BE2C (cell line): ENCODE data around the gene PDE8B.

ENCODE experiments used
- DNase-seq: peaks from one replicate; pipeline ENCODE4 v3.0.0-alpha.2; 2020
- H3K27me3 ChIP-seq: fragments of 250-450 bp; sonication (Bioruptor Pico); 2 replicates; pipeline ENCODE4 v1.5.1; 2020; ENCODE audit warnings: mild to moderate bottlenecking
- H3K36me3 ChIP-seq: fragments of 250-450 bp; sonication (Bioruptor Pico); 2 replicates; pipeline ENCODE4 v1.5.1; 2020; ENCODE audit warnings: mild to moderate bottlenecking
- H3K4me1 ChIP-seq: fragments of 250-450 bp; sonication (Bioruptor Pico); 2 replicates; pipeline ENCODE4 v1.5.1; 2020
- H3K4me3 ChIP-seq: 2 replicates; pipeline ENCODE4 v1.5.1; 2011; ENCODE audit warnings: low read depth, low read length
- H3K9me3 ChIP-seq: fragments of 250-450 bp; sonication (Bioruptor Pico); 2 replicates; pipeline ENCODE4 v1.5.1; 2020
- CTCF ChIP-seq: IDR thresholded peaks from 2 replicates; pipeline ENCODE4 v1.5.1; 2012; ENCODE audit warnings: mild to moderate bottlenecking, low read depth, low read length

PDE8B gene

GRCh38 chr5:77424921-77425320, 214.4 kb downstream of the PDE8B start:
- Histone ChIP-seq H3K4me3 (no peak overlapping the region), H3K9me3 (no peaks in the 10 kb centered on the region), H3K36me3 (no peaks in the 10 kb centered on the region), H3K27me3 (no peaks in the 10 kb centered on the region), H3K4me1 (no peaks in the 10 kb centered on the region)
- TF ChIP-seq CTCF: no peak
- no peak for DNase-seq

GRCh38 chr5:77425420-77425819, 214.9 kb downstream of the PDE8B start:
- no peak for TF ChIP-seq CTCF
- Histone ChIP-seq H3K4me3 (no peak overlapping the region), H3K4me1 (no peaks in the 10 kb centered on the region), H3K36me3 (no peaks in the 10 kb centered on the region), H3K9me3 (no peaks in the 10 kb centered on the region), H3K27me3 (no peaks in the 10 kb centered on the region)
- DNase-seq: no peak

- Histone ChIP-seq H3K4me3 (no peak overlapping the region), H3K9me3 (no peaks in the 10 kb centered on the region), H3K27me3 (no peaks in the 10 kb centered on the region), H3K4me1 (no peaks in the 10 kb centered on the region), H3K36me3 (no peaks in the 10 kb centered on the region)
- TF ChIP-seq CTCF: no peak
- DNase-seq: no peak
Observed at GRCh38 chr5:77425998-77426659, 215.6 kb downstream of the PDE8B start.

GRCh38 chr5:77426670-77427069, 216.2 kb downstream of the PDE8B start:
- H3K4me1 ChIP-seq: no peaks in the 10 kb centered on the region
- DNase-seq: no peak
- TF ChIP-seq CTCF: no peak
- H3K27me3 ChIP-seq: no peaks in the 10 kb centered on the region
- no peaks in the 10 kb centered on the region for H3K36me3 ChIP-seq
- H3K9me3 ChIP-seq: no peaks in the 10 kb centered on the region
- H3K4me3 ChIP-seq: no peak overlapping the region

GRCh38 chr5:77427998-77428397, 217.5 kb downstream of the PDE8B start:
- H3K4me1 ChIP-seq: no peaks in the 10 kb centered on the region

More at GRCh38 chr5:77427998-77428397, 217.5 kb downstream of the PDE8B start:
- DNase-seq: no peak
- Histone ChIP-seq H3K9me3 (no peaks in the 10 kb centered on the region), H3K4me3 (no peak overlapping the region), H3K27me3 (no peaks in the 10 kb centered on the region), H3K36me3 (no peaks in the 10 kb centered on the region)
- TF ChIP-seq CTCF: no peak
